GM18517 (cell line): ENCODE results near the gene FN3K.
"Not testable (repeated sequence)": the region's sequence is repeated elsewhere in the genome, so short reads cannot be mapped to it uniquely, and the experiment has no call there.

Experiments
- ATAC-seq: cut with Tn5 transposase; IDR thresholded peaks from one replicate; pipeline ENCODE4 v1.9.1; 2021; ENCODE audit warnings: mild to moderate bottlenecking, moderate library complexity; ENCODE audit not compliant: unreplicated experiment

FN3K gene

GRCh38 chr17:82772026-82772425 lies 36.6 kb downstream of the FN3K start:
- no peak for ATAC-seq

DNA sequence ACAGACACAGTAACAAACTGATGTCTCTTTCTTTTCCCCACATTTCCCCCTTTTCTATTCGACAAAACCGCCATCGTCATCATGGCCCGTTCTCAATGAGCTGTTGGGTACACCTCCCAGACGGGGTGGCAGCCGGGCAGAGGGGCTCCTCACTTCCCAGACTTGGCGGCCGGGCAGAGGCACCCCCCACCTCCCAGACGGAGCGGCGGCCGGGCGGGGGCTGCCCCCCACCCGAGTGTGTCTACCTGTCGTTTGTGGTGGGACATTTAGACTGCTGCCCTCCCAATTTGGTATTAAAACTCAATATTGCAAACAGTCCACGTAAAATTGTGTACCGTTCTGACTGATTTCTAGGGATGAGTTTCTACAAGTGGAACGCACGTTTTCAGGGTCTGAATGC lies 39.0 kb downstream of the FN3K start:
- not testable (repeated sequence) for ATAC-seq

- ATAC-seq = no peak
These were observed 39.8 kb downstream of the FN3K start for GRCh38 chr17:82775001-82775823.

- ATAC-seq = no peak
These were observed 41.0 kb downstream of the FN3K start for GRCh38 chr17:82776454-82776853.

DNA sequence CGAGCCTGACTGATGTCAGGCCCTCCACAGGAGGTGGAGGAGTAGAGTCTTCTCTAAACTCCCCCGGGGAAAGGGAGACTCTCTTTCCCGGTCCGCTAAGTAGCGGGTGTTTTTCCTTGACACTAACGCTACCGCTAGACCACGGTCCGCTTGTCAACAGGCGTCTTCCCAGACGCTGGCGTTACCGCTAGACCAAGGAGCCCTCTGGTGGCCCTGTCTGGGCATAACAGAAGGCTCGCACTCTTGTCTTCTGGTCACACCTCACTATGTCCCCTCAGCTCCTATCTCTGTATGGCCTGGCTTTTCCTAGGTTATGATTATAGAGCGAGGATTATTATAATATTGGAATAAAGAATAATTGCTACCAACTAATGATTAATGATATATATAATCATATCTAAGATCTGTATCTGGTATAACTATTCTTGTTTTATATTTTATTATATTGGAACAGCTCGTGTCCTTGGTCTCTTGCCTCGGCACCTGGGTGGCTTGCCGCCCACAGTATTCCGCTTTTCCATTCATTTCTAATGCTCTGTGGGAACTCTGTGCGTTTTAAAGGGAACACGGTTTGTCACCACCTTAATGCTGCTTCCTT lies 42.5 kb downstream of the FN3K start:
- not testable (repeated sequence) for ATAC-seq

DNA sequence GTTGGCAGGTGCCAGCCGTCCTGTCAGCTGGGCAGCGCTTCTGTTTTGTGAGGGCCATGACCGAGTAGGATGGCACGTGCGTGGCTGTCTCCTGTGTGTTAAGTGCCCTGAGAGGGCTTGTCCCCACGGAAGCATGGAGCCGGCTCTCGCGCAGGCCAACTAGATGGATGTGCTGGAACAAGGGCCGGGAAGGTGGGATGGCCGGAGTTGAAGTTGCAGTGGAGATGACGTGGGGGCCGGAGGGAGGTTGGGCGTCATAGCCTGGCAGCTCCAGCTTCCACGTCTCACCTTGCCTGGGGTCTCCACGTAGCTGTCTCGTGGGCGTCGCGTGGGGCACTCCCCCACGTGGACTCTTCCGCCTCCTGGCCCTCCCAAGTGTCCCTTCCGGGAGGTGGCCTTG lies 44.1 kb downstream of the FN3K start:
- ATAC-seq = no peak

- no peak for ATAC-seq
These were observed 44.8 kb downstream of the FN3K start for GRCh38 chr17:82780195-82780594.

DNA sequence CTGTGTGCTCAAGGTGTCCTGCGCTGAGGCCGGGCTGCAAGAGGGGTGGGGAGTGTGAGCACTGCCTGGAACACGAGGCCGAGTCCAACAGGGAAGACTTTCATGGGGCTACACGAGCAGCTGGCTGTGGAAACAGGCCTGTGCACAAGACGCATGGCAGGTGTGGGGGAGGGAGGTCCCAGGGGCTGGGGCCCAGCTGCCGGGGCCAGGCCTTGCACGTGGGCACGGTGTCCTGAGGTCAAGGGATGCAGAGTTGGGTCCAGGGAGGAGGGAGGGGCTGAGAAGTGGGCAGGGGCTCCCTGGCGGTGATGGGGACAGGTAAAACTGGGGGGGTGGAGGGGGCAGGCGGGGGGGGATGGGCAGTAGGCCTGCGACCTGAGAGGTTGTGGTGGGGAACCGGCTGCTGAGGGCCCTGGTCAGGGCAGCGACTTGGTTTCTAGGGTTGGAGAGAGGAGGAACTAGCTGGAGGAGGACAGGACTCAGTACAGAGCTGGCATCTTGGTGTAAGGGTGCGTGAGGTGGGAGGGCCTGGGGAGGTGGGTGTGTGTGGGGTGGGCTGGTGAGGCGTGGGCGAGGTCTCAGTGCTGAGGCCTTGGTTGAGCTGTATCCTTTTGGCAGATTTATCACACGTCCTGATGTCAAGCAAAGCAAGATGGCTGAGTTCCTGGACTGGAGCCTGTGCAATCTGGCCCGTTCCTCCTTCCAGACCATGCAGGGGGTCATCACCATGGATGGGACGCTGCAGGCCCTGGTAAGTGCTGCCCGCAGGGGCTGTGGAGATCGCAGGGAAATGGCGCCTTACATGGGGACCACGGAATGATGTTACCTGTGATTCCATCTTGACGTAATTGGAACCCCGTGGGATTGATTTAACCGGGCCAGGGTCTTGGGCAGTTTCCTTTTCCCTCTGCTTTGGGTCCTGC lies 45.8 kb downstream of the FN3K start:
- ATAC-seq = no peak

DNA sequence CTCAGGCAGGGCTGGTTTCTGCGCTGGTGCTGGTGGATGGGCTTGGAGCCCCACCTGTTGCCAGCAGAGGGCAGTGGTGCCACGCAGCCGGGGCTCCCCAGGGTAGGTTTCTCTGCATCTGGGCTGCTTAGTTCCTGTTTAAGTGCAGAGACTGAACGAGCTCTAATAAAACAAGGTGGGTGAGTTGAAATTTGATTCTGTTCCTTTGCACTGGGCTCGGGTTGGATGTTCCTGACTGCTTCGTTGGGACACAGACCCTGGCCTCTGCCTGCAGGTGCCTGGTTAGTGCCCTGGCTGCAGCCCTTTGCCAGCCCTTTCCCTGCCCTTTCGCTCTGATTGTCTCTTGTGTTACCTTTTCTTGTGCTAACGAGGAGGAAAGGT lies 46.5 kb downstream of the FN3K start:
- ATAC-seq = no peak

- ATAC-seq = no peak
These were observed 47.3 kb downstream of the FN3K start for GRCh38 chr17:82782657-82783207.

- no peak for ATAC-seq
These were observed 48.1 kb downstream of the FN3K start for GRCh38 chr17:82783498-82783897.

DNA sequence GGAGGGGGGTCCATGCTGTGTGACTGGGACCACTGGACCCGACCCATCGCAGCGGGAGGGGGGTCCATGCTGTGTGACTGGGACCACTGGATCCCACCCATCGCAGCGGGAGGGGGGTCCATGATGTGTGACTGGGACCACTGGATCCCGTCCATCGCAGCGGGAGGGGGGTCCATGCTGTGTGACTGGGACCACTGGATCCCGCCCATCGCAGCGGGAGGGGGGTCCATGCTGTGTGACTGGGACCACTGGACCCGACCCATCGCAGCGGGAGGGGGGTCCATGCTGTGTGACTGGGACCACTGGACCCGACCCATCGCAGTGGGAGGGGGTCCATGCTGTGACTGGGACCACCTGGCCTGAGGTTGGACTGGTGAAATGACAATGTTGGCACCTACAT lies 50.2 kb downstream of the FN3K start:
- not testable (repeated sequence) for ATAC-seq

GRCh38 chr17:82786427-82786826 lies 51.0 kb downstream of the FN3K start:
- ATAC-seq = no peak

GRCh38 chr17:82787081-82787848 lies 51.9 kb downstream of the FN3K start:
- no peak for ATAC-seq

GRCh38 chr17:82788206-82789001 lies 53.0 kb downstream of the FN3K start:
- ATAC-seq = no peak

DNA sequence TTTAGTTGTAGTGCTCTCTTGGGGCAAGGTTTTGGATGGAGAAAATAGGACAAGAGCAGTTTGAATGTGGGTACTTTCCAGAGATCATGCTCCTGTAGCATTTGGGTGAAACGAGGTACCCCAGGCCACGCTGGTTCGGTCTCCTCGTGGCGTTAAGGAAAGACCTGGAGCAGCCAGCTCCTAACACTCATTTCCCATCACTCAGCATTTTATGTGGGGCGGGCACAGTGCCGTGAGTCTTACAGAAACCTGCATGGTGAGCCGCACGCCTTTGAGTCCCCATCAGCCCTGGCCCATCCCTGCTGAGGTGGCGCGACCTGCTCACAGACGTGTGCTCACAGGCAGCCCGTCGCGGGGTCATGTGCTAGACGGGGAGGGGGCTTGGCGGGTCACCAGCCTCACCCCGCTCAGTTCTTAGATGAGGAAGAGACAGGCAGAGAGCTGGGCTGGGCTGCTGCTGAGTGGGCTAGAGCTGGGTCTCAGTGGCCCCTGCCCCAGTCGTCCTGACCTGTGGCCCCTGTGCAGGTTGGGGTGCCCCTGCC lies 53.7 kb downstream of the FN3K start:
- ATAC-seq = no peak

DNA sequence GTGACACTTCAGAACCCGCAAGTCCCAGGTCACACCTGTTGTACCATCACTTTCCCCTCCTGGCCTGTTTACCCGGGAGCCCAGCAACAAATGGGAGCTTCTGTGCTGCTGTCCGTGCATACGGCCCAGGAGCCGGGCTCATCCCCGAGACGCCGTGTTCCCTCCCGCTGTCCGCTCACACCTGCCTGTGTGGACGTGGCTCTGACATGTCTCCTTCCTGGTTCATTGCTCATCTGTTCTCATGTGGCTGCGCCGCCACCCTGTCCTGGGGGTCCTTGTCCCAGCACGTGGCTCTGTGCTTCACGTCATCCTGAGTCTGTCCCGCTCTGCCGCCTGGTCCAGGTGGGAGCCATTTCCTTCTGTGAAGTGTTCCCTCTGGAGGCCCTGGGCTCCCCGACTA lies 54.4 kb downstream of the FN3K start:
- no peak for ATAC-seq

- no peak for ATAC-seq
These were observed 55.0 kb downstream of the FN3K start for GRCh38 chr17:82790391-82790790.

GRCh38 chr17:82791532-82791931 lies 56.1 kb downstream of the FN3K start:
- no peak for ATAC-seq
